T-helper 1 cell treated with Interleukin-12 subunit alpha and Interleukin-12 subunit beta and Interleukin-4 antibody, amounts not matched to agents 30 μg/mL and 1 μg/mL, for 36 hours (primary cell): ENCODE data around the gene AANAT.

Experiments used
- H3K27ac Mint-ChIP-seq: one replicate; pipeline ENCODE4 v1.8.0; 2021; ENCODE audit warnings: mild to moderate bottlenecking, mixed read lengths
- H3K27me3 Mint-ChIP-seq: one replicate; pipeline ENCODE4 v1.8.0; 2021; ENCODE audit warnings: low read depth, mixed read lengths
- H3K36me3 Mint-ChIP-seq: one replicate; pipeline ENCODE4 v1.8.0; 2021; ENCODE audit warnings: low read depth, mixed read lengths
- H3K4me1 Mint-ChIP-seq: one replicate; pipeline ENCODE4 v1.8.0; 2021; ENCODE audit warnings: low read depth, mixed read lengths
- H3K4me3 Mint-ChIP-seq: one replicate; pipeline ENCODE4 v1.8.0; 2021; ENCODE audit warnings: mild to moderate bottlenecking, moderate library complexity, mixed read lengths
- H3K9me3 Mint-ChIP-seq: one replicate; pipeline ENCODE4 v1.8.0; 2021; ENCODE audit warnings: mixed read lengths

Gene AANAT

GRCh38 chr17:76435751-76436150 is 31.7 kb upstream of the AANAT start:
- H3K36me3 Mint-ChIP-seq, result no peaks in the 10 kb centered on the region
- H3K4me1 Mint-ChIP-seq, result peaks cover 6% of the 10 kb centered on the region
- H3K9me3 Mint-ChIP-seq, result no peaks in the 10 kb centered on the region
- H3K27me3 Mint-ChIP-seq, result no peaks in the 10 kb centered on the region
- no peak overlapping the region for H3K4me3 Mint-ChIP-seq
- no peak overlapping the region for H3K27ac Mint-ChIP-seq

DNA sequence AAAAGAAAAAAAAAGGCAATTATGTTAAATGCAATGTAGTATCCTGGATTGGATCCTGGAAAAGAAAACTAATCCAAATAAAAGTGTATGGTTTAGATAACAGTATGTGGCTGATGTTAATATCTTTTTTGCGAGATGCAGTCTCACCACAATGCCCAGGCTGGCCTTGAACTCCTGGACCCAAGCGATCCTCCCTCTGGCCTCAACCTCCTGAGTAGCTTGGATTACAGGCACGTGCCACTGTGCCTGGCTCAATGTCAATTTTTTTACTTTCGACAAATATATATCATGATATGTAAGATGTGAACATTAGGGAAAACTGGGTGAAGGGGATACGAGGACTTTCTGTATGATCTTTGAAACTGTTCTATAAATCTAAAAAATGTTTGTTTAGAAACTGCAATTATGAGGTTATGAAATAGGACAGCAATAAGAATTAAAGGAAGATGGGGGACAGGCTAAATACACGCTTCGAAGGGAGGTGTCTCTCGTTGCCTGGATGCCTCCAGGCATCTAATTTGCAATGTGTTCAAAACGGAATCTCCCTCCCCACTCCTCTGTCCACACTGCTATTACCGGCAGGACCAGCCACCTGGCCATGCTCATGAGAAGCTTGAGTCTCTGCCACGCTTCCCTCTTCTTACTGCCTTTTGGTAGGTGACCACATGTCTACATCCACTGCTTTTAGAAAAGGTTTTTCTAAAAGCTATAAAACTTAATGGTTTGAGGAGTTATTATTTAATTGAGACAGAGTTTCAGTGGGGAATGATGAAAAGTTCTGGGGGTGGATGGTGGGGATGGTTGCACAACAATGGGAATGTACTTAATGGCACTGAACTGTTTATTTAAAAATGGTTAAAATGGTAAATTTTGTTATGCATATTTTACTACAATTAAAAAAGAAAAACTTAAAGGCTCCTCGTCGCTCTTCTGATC is 29.7 kb upstream of the AANAT start:
- Mint-ChIP-seq H3K27ac (no peak overlapping the region), H3K9me3 (no peaks in the 10 kb centered on the region), H3K27me3 (no peaks in the 10 kb centered on the region), H3K36me3 (no peaks in the 10 kb centered on the region), H3K4me1 (peaks cover 20% of the 10 kb centered on the region), H3K4me3 (no peak overlapping the region)

DNA sequence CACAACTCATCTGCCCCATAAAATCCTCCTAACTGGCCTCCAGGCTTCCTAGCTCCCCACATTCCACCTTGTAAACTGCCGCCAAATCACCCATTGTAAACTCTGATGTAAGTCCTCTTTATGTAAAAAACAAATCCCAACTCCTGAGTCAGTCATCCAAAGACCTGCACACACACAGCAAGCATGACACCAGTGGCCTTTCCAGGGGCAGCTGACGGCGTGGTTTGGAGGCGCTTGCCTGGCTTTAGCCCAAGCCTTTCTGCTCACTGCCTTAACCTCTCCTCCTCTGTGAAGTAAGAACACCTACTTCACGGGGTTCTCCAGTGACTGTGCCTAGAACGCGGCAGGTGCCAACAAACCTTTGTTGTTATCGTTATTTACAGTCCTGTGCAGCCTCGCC is 28.5 kb upstream of the AANAT start:
- Mint-ChIP-seq H3K27me3 (no peaks in the 10 kb centered on the region), H3K4me3 (no peak overlapping the region), H3K9me3 (no peaks in the 10 kb centered on the region), H3K4me1 (peaks cover 26% of the 10 kb centered on the region), H3K27ac (no peak overlapping the region), H3K36me3 (peaks cover 2% of the 10 kb centered on the region)

- no peak overlapping the region for H3K27ac Mint-ChIP-seq
- H3K4me3 Mint-ChIP-seq, result no peak overlapping the region
- peaks cover 28% of the 10 kb centered on the region for H3K4me1 Mint-ChIP-seq
- H3K9me3 Mint-ChIP-seq, result no peaks in the 10 kb centered on the region
- H3K27me3 Mint-ChIP-seq, result no peaks in the 10 kb centered on the region
- peaks cover 2% of the 10 kb centered on the region for H3K36me3 Mint-ChIP-seq
Observed at GRCh38 chr17:76439314-76439928, 28.0 kb upstream of the AANAT start.

GRCh38 chr17:76440751-76441362 is 26.5 kb upstream of the AANAT start:
- peaks cover 2% of the 10 kb centered on the region for H3K36me3 Mint-ChIP-seq
- peaks cover 41% of the 10 kb centered on the region for H3K4me1 Mint-ChIP-seq
- H3K27me3 Mint-ChIP-seq, result no peaks in the 10 kb centered on the region
- H3K4me3 Mint-ChIP-seq, result no peak overlapping the region
- H3K9me3 Mint-ChIP-seq, result no peaks in the 10 kb centered on the region
- no peak overlapping the region for H3K27ac Mint-ChIP-seq

DNA sequence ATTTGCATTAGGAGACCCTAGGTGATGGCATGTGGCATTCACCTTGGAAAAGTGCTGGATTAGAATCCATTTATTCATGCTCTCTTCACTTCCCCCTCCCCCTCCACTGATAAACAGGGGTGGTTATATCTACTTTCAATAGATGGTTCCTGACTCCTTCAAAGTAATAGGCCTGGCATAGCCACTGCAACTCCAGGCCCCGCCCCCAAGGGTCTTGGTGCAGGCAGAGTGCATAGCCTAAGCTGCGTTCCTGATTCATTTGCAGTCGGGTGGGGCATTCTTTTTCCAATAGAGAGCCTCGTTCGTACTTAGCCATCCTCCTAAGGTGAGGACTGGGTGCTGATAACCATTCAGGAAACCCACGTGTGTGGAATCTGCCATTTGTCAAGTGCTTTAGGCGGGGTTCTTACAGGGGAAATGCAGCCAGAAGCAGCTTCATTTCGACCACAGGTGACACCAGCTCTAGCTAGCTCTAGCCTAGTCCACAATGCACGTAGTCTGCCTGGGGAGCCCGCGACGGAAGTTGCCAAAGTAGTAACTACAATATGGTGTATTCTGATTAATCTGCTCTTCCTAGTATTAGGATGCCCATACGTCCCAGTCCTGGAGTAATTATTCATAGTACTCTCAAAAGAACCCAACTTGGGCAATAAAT is 25.6 kb upstream of the AANAT start:
- Mint-ChIP-seq H3K36me3 (peaks cover 2% of the 10 kb centered on the region), H3K4me3 (no peak overlapping the region), H3K9me3 (no peaks in the 10 kb centered on the region), H3K27me3 (no peaks in the 10 kb centered on the region), H3K27ac (no peak overlapping the region), H3K4me1 (peaks cover 46% of the 10 kb centered on the region)

DNA sequence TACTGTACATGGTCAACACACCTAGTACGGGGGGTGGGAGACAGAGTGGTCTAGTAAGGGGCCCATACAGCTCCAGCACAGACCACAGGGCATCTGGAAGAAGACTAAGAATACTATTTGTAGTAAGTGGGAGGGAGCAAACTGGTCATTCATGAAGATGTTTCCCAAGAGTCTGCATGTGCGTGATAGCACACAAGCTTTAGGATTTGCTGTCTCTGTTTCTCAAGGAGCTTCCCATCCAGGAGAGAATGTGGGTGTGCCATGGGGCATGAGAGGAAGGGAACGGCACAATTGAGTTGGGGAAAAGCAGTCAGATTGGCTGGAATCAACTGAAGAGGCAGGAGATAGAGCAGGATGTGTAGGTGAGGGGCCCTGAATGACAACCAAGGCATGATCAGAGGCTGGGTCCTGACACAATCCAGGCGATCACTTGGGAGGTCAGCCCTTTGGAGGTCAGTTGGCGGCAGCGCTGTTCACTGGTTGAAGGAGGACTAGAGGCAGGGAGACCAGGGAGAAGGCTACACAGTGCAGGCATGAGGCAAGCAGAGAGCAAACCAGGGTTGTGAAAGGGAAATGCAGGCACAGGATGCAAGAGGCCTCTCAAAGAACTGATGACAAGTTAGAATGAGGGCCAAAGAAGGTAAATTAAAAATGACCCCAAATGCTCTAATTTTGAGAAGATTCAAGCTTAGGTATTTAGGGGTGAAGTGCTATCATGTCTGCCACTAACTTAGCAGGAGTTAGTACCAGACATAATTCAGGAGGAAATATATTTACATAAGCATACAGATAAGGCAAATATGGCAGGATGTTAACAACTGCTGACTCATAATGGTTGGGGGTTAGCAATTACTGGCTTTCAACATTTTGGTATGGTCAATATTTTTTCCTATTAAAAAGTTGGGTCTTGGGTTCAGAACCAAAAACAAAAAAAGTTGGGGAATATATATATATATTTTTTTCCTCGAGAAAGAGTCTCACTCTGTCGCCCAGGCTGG is 24.8 kb upstream of the AANAT start:
- H3K9me3 Mint-ChIP-seq, result no peaks in the 10 kb centered on the region
- H3K27ac Mint-ChIP-seq, result peak overlapping the region; percentile 81
- no peaks in the 10 kb centered on the region for H3K27me3 Mint-ChIP-seq
- H3K4me3 Mint-ChIP-seq, result peak overlapping the region; percentile 49
- peaks cover 54% of the 10 kb centered on the region for H3K4me1 Mint-ChIP-seq
- peaks cover 2% of the 10 kb centered on the region for H3K36me3 Mint-ChIP-seq

DNA sequence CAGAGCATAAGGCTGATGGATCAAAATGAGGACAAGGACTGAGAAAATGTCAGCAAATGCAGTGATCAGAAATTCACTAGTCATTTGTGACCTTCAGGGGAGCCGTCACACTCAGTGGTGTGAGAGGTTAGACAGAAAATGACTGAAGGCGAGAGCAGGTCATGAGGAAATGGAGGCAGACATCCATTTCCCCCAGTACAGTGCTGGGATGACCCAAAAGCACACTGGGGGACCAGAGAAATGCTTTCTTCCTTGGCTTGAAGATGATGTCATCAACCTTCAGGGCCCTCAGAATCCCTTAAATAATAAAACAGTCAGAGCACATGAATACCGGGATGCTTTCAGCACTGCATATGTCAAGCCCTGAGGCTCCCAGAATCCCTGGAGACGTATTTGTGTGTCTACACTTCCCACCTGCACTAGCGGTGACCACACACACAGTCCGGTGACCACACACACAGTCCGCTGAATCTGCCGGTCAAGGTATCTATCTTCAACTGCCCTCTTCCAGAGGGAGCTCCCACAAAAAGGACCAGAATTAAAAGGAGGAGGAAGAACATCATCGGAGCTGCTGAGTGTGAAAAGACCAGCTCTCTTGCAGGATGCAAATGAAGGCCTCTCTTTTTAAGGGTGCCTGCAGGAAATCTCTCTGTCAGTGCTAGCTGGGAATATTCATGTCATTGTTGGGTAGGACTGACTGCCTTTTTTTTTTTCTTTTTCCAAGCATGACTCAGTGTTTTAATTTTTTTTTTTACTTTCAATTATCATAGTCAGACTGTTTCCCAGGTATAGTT is 22.7 kb upstream of the AANAT start:
- Mint-ChIP-seq H3K9me3 (no peaks in the 10 kb centered on the region), H3K4me1 (peaks cover 69% of the 10 kb centered on the region), H3K4me3 (no peak overlapping the region), H3K27me3 (no peaks in the 10 kb centered on the region), H3K36me3 (peaks cover 2% of the 10 kb centered on the region), H3K27ac (no peak overlapping the region)

DNA sequence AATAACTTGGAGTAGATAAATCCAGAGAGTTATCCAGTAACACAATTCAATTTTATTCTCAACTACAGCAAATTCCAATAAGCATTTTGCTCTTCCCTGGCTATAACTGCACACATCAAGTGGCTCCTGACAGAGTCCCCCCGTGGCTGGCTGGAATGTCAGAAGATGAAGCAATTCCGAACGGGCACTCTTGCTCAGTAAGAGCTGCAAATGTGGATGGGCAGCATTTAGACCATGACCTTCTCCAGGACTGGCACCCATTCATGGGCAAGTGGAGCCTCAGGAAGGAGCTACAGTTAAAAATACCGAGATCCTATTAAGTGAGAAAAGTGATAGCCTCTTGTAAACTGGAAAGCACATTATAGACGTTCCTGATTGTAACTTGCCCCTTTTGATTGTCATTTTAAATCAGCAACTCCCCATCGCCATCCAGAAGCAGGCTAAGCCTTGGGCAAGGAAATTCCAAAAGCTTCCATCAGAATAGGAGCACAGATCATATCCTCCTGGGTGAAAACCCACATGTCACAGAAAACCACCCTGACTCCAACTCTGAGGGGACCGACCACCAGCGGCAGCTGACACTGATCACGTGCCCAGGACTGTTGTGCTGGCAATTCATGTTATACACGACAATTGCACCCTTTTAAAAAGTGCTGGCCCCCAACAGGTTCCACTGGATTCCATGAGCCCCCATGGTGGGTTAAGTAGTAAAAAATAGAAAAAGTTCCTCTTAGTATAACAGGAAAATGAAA is 21.5 kb upstream of the AANAT start:
- H3K4me1 Mint-ChIP-seq, result peaks cover 74% of the 10 kb centered on the region
- H3K9me3 Mint-ChIP-seq, result no peaks in the 10 kb centered on the region
- peak overlapping the region; percentile 10 for H3K27ac Mint-ChIP-seq
- H3K4me3 Mint-ChIP-seq, result no peak overlapping the region
- peaks cover 4% of the 10 kb centered on the region for H3K36me3 Mint-ChIP-seq
- H3K27me3 Mint-ChIP-seq, result no peaks in the 10 kb centered on the region

GRCh38 chr17:76446449-76447231 is 20.8 kb upstream of the AANAT start:
- Mint-ChIP-seq H3K36me3 (peaks cover 6% of the 10 kb centered on the region), H3K9me3 (no peaks in the 10 kb centered on the region), H3K27ac (peak overlapping the region; percentile 10), H3K4me1 (peaks cover 76% of the 10 kb centered on the region), H3K27me3 (no peaks in the 10 kb centered on the region), H3K4me3 (no peak overlapping the region)

GRCh38 chr17:76447931-76448652 is 19.3 kb upstream of the AANAT start:
- no peaks in the 10 kb centered on the region for H3K27me3 Mint-ChIP-seq
- no peak overlapping the region for H3K4me3 Mint-ChIP-seq
- H3K4me1 Mint-ChIP-seq, result peaks cover 66% of the 10 kb centered on the region
- H3K9me3 Mint-ChIP-seq, result no peaks in the 10 kb centered on the region
- H3K27ac Mint-ChIP-seq, result peak overlapping the region; percentile 16
- H3K36me3 Mint-ChIP-seq, result peaks cover 6% of the 10 kb centered on the region
